HCT116 (cell line): Measurements from ENCODE around the gene IGDCC3.

Source experiments
- CTCF ChIP-seq, 3 experiments: fragments of 200-600 bp in 1 of 3; sonication (generic) in 1 of 3; IDR thresholded peaks in 2 of 3; conservative IDR thresholded peaks in 1 of 3; 2 replicates each; pipeline ENCODE4 v1.5.1; 2012 to 2017; ENCODE audit warnings: low read depth in 2 of 3, low read length in 2 of 3, antibody characterized with exemption in 1 of 3, borderline replicate concordance in 1 of 3, control low read depth in 1 of 3, mild to moderate bottlenecking in 1 of 3, mixed read lengths in 1 of 3, mixed run types in 1 of 3, moderate library complexity in 1 of 3; ENCODE audit not compliant: insufficient read depth in 1 of 3
- EZH2 ChIP-seq: fragments of 200-600 bp; sonication (generic); IDR thresholded peaks from 2 replicates; pipeline ENCODE4 v1.6.1; 2017; ENCODE audit warnings: antibody characterized with exemption, mixed run types
- EZH2phosphoT487 ChIP-seq: fragments of 200-600 bp; IDR thresholded peaks from 2 replicates; pipeline ENCODE4 v1.6.1; 2018; ENCODE audit warnings: antibody characterized with exemption, borderline replicate concordance
- POLR2A ChIP-seq: IDR thresholded peaks from 2 replicates; pipeline ENCODE4 v1.7.0; 2011; ENCODE audit warnings: borderline replicate concordance; ENCODE audit not compliant: insufficient read depth, insufficient read length; ENCODE audit errors: extremely low read depth
- POLR2AphosphoS5 ChIP-seq: IDR thresholded peaks from 2 replicates; pipeline ENCODE4 v1.6.1; 2011; ENCODE audit warnings: mild to moderate bottlenecking, low read depth, low read length, moderate library complexity
- REST ChIP-seq: IDR thresholded peaks from 2 replicates; pipeline ENCODE4 v1.6.1; 2012; ENCODE audit warnings: low read depth

- TF ChIP-seq POLR2AphosphoS5, result no peak
- no peak for TF ChIP-seq EZH2
- TF ChIP-seq POLR2A, result no peak
- no peak for TF ChIP-seq EZH2phosphoT487
- no peak for TF ChIP-seq CTCF (IDR thresholded peaks at IDR 0.05 in 2 of 3, conservative IDR thresholded peaks at IDR 0.05 in 1 of 3; ENCODE audit: borderline replicate concordance in 1 of 3, insufficient read depth in 1 of 3, low read depth in 2 of 3, low read length in 2 of 3)
- TF ChIP-seq REST, result no peak
Measured at GRCh38 chr15:65390447-65390846, 12.6 kb upstream of the IGDCC3 start.
